Keratinocyte (primary cell): ENCODE results near the gene BRIP1. TPM values are rescaled to one million over a fixed set of nuclear protein-coding genes. Genes with fewer than 3 reads are reported as not detected.

ENCODE experiments used
- DNase-seq: peaks from one replicate; pipeline ENCODE4 v3.0.0-alpha.2; 2011; ENCODE audit warnings: low read depth, missing footprints, low spot score
- FAIRE-seq: peaks from 2 replicates; lab custom pipeline; 2011; peaks lifted over from hg19 to GRCh38; lab: Jason Lieb, UNC
- H2AFZ ChIP-seq: 2 replicates; pipeline ENCODE4 v1.6.0; 2012; ENCODE audit warnings: low read length, control low read depth, inconsistent platforms; ENCODE audit not compliant: control insufficient read depth
- H3K27ac ChIP-seq: 2 replicates; pipeline ENCODE4 v1.5.1; 2011; ENCODE audit warnings: low read length; ENCODE audit not compliant: control insufficient read depth, insufficient read depth
- H3K27me3 ChIP-seq: 3 replicates; pipeline ENCODE4 v1.6.0; 2011; ENCODE audit warnings: low read length; ENCODE audit not compliant: control insufficient read depth, insufficient read depth; ENCODE audit errors: extremely low read depth
- H3K36me3 ChIP-seq, 2 experiments: 2 replicates in 1 of 2; 3 replicates in 1 of 2; pipeline ENCODE4 v1.5.1; 2011; ENCODE audit warnings: low read length in 2 of 2, mild to moderate bottlenecking in 1 of 2; ENCODE audit not compliant: control insufficient read depth in 2 of 2, insufficient read depth in 2 of 2; ENCODE audit errors: extremely low read depth in 1 of 2
- H3K4me1 ChIP-seq: 3 replicates; pipeline ENCODE4 v1.5.1; 2011; ENCODE audit warnings: low read length; ENCODE audit not compliant: control insufficient read depth, insufficient read depth; ENCODE audit errors: extremely low read depth
- H3K4me2 ChIP-seq: 3 replicates; pipeline ENCODE4 v1.6.0; 2011; ENCODE audit warnings: low read depth, low read length; ENCODE audit not compliant: control insufficient read depth, insufficient read depth; ENCODE audit errors: extremely low read depth
- H3K4me3 ChIP-seq, 3 experiments: fragments of 200-600 bp in 1 of 3; sonication (generic) in 1 of 3; 2 replicates in 2 of 3; 3 replicates in 1 of 3; pipeline ENCODE4 v1.5.1; 2011 to 2016; ENCODE audit warnings: low read length in 3 of 3, mild to moderate bottlenecking in 3 of 3, control low read depth in 2 of 3, inconsistent platforms in 1 of 3, low read depth in 1 of 3, mixed read lengths in 1 of 3, mixed run types in 1 of 3, moderate library complexity in 1 of 3; ENCODE audit not compliant: control insufficient read depth in 2 of 3, insufficient read depth in 2 of 3; ENCODE audit errors: extremely low read depth in 1 of 3
- H3K79me2 ChIP-seq: 2 replicates; pipeline ENCODE4 v1.6.0; 2012; ENCODE audit warnings: low read length; ENCODE audit not compliant: control insufficient read depth, insufficient read depth
- H3K9ac ChIP-seq: 3 replicates; pipeline ENCODE4 v1.6.0; 2011; ENCODE audit warnings: low read length; ENCODE audit not compliant: control insufficient read depth, insufficient read depth; ENCODE audit errors: extremely low read depth
- H3K9me1 ChIP-seq: 3 replicates; pipeline ENCODE4 v1.6.0; 2011; ENCODE audit warnings: low read length; ENCODE audit not compliant: control insufficient read depth, insufficient read depth; ENCODE audit errors: extremely low read depth
- H3K9me3 ChIP-seq: 2 replicates; pipeline ENCODE4 v1.5.1; 2012; ENCODE audit warnings: low read depth, low read length; ENCODE audit not compliant: control insufficient read depth
- H4K20me1 ChIP-seq: 3 replicates; pipeline ENCODE4 v1.6.0; 2011; ENCODE audit warnings: low read length; ENCODE audit not compliant: control insufficient read depth, insufficient read depth; ENCODE audit errors: extremely low read depth
- EZH2 ChIP-seq: IDR thresholded peaks from one replicate; pipeline ENCODE4 v1.6.1; 2012; ENCODE audit warnings: inconsistent platforms, mild to moderate bottlenecking, low read length, moderate library complexity
- dilution Hi-C: fragments of 300-500 bp; cut with MboI; formaldehyde crosslinking; loops from one replicate; pipeline ENCODE4 v1.7.0; 2020; ENCODE audit warnings: low sequenced_read_pairs; ENCODE audit not compliant: extremely low pct_ligation_motif_present
- polyA plus RNA-seq, 5 experiments: library from polyadenylated mRNA; depleted of rRNA in 3 of 5; stranded (reverse) in 3 of 5; stranded (forward) in 1 of 5; unstranded in 1 of 5; fragments of >200 nt; gene quantifications; 1 replicate in 1 of 5; 2 replicates in 3 of 5; 3 replicates in 1 of 5; pipeline versions ENCODE4 v1.2.1 to v1.2.3, GENCODE V29; 2011 to 2012; ENCODE audit warnings: missing spikeins in 2 of 5, low read depth in 1 of 5, low replicate concordance in 1 of 5
- TF ChIP-seq, protein P1 (sequence below), 3 experiments: IDR thresholded peaks in 1 of 3; conservative IDR thresholded peaks in 1 of 3; optimal IDR thresholded peaks in 1 of 3; 2 replicates in 2 of 3; 3 replicates in 1 of 3; pipeline versions ENCODE3 to v1.5.1; 2011; ENCODE audit warnings: low read length in 3 of 3, mild to moderate bottlenecking in 3 of 3, moderate library complexity in 2 of 3, control low read depth in 1 of 3, inconsistent platforms in 1 of 3; ENCODE audit not compliant: insufficient read depth in 2 of 3; ENCODE audit errors: extremely low read depth in 1 of 3

BRIP1 gene
- polyA plus RNA-seq, 1 donor (not counting 4 experiments of a cell fraction or from before 2014, with no cell fraction given), result 4.0 TPM

DNA sequence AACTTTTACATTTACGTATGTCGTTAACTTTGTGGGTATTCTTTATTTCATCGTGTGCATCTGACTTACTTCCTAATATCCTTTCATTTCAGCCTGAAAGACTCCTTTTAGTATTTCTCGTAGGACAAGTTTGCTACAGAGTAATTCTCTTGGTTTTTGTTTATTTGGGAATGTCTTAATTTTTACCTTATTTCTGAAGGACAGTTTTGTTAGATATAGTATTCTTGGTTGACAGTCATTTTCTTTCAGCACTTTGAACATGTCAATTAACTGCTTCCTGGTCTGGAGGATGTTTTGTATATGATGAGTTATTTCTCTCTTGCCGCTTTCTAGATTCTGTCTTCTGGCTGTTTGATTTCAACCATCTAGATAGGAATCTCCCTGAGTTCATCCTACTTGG is 163.1 kb downstream of the BRIP1 start:
- TF ChIP-seq EZH2, result no peak
- TF ChIP-seq, protein P1, sequence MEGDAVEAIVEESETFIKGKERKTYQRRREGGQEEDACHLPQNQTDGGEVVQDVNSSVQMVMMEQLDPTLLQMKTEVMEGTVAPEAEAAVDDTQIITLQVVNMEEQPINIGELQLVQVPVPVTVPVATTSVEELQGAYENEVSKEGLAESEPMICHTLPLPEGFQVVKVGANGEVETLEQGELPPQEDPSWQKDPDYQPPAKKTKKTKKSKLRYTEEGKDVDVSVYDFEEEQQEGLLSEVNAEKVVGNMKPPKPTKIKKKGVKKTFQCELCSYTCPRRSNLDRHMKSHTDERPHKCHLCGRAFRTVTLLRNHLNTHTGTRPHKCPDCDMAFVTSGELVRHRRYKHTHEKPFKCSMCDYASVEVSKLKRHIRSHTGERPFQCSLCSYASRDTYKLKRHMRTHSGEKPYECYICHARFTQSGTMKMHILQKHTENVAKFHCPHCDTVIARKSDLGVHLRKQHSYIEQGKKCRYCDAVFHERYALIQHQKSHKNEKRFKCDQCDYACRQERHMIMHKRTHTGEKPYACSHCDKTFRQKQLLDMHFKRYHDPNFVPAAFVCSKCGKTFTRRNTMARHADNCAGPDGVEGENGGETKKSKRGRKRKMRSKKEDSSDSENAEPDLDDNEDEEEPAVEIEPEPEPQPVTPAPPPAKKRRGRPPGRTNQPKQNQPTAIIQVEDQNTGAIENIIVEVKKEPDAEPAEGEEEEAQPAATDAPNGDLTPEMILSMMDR (optimal IDR thresholded peaks at IDR 0.05 in 1 of 3, IDR thresholded peaks at IDR 0.05 in 1 of 3, conservative IDR thresholded peaks at IDR 0.05 in 1 of 3; ENCODE audit: extremely low read depth in 1 of 3, insufficient read depth in 2 of 3, low read length in 3 of 3), result no peak
- Histone ChIP-seq H3K4me3 (no peak overlapping the region), H3K36me3 (no peaks in the 10 kb centered on the region), H3K9me1 (no peaks in the 10 kb centered on the region), H3K79me2 (no peaks in the 10 kb centered on the region), H4K20me1 (no peaks in the 10 kb centered on the region), H3K9me3 (no peaks in the 10 kb centered on the region), H3K4me1 (no peaks in the 10 kb centered on the region), H3K9ac (no peak overlapping the region), H3K27ac (no peak overlapping the region), H3K4me2 (no peak overlapping the region), H2AFZ (no peak overlapping the region), H3K27me3 (no peaks in the 10 kb centered on the region)
- DNase-seq, result no peak
- dilution Hi-C loops, result no loop called here
- no peak for FAIRE-seq

DNA sequence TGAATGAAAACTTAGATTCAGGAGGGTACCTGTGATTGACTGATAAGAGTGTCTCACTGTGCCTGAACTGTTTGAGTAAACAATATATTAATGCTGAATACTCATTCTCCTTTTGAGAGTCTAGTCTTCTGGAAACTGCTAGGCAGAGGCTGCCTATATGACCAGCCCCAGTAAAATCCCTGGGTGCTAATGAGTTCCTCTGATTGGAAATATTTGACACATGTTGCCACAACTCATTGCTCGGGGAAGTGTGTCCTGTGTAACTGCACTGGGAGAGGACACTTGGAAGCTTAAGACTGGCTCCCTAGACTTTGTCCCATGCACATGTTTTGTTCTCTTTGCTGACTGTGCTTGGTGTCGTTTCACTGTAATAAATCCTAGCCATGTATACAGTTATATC is 163.6 kb downstream of the BRIP1 start:
- H3K9me1 ChIP-seq, result no peaks in the 10 kb centered on the region
- no peak for FAIRE-seq
- dilution Hi-C loops, result no loop called here
- no peak overlapping the region for H3K27ac ChIP-seq
- no peak overlapping the region for H3K4me3 ChIP-seq
- no peaks in the 10 kb centered on the region for H4K20me1 ChIP-seq
- no peak overlapping the region for H3K9ac ChIP-seq
- no peaks in the 10 kb centered on the region for H3K27me3 ChIP-seq
- DNase-seq, result no peak
- H3K4me1 ChIP-seq, result no peaks in the 10 kb centered on the region
- H3K36me3 ChIP-seq, result no peaks in the 10 kb centered on the region
- H3K9me3 ChIP-seq, result no peaks in the 10 kb centered on the region
- H2AFZ ChIP-seq, result no peak overlapping the region
- TF ChIP-seq, protein P1 (optimal IDR thresholded peaks at IDR 0.05 in 1 of 3, IDR thresholded peaks at IDR 0.05 in 1 of 3, conservative IDR thresholded peaks at IDR 0.05 in 1 of 3; ENCODE audit: extremely low read depth in 1 of 3, insufficient read depth in 2 of 3, low read length in 3 of 3), result no peak
- no peak for TF ChIP-seq EZH2
- H3K4me2 ChIP-seq, result no peak overlapping the region
- H3K79me2 ChIP-seq, result no peaks in the 10 kb centered on the region
